NCI-H345 treated with DMSO at 0.1 percent for 48 hours (cell line): ENCODE measurements around the gene ARGFX.
"Not testable (repeated sequence)": the region's sequence is repeated elsewhere in the genome, so short reads cannot be mapped to it uniquely, and the experiment has no call there.

Experiments
- DNase-seq: peaks from one replicate; lab custom pipeline; 2025; ENCODE audit not compliant: unreplicated experiment; lab: John Stamatoyannopoulos, UW

The ARGFX gene

DNA sequence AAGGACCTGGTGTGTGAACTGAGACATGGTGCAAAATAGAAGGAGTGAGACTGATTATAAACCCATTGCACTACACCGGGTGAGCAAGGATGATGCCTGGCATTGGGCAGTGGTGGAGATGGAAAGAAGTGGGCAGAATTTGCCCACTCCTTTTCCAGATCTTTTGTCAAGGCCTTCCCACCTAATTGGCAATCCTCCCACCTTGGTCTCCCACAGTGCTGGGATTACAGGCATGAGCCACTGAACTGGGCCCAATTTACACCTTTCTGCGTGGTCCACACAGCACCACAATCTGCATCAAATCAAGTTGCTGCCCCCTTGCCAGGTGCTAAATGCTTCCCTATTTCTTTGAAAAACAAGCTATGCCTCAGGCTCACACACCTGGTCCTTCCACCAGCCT is 30.8 kb downstream of the ARGFX start:
- no peak for DNase-seq

DNA sequence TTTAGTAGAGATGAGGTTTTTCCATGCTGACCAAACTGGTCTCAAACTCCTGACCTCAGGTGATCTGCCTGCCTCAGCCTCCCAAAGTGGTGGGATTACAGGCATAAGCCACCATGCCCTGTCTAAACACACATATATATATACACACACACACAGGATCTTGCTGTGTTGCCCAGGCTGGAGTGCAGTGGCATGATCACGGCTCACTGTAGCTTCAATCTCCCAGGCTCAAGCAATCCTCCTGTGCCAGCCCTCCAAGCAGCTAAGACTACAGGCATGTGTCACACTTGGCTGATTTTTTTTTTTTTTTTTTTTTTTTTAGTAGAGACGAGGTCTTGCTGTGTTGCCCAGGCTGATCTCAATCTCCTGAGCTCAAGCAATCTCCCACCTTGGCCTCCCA is 32.2 kb downstream of the ARGFX start:
- DNase-seq: not testable (repeated sequence)

DNA sequence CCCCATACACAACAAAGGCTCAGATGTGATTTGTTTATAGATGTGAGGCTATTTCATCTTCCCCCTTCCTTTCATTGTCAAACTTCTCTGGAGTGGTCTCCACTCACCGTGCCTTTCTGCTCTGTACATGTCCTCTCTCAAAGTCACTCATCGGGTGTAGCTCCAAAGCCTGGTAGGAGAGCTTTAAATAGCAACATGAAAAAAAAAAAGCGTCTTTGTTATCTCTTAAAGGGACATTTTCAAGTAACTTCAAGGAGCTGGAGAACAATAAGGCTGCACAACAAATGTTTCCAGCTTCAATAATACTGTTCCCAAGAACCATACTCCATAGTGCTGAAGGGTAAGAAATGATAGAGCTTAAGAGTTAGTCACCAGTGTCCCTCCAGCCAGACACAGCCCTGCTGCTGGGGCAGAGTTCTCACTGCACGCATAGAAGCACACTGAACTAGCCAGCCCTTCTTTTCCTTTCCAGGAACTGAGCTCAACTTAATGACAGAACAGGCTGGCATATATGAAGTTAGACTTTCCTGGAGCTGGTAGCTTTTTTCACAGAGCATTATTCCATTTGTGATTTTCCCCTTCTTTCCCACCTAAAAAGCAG is 33.6 kb downstream of the ARGFX start:
- DNase-seq: no peak

DNA sequence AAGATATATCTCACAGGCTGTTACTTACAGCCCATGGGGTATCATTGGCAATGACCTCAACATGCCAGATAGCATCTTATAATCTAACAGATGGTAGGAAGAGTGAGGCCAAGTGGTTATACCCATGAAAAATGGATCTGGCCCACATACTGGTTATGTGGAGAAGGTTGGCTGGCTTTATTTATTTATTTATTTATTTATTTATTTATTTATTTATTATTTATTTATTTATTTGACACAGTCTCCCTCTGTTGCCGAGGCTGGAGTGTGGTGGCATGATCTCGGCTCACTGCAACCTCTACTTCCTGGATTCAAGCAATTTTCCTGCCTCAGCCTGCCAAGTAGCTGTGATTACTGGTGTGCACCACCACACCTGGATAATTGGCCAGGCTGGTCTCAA is 37.0 kb downstream of the ARGFX start:
- DNase-seq: no peak

DNA sequence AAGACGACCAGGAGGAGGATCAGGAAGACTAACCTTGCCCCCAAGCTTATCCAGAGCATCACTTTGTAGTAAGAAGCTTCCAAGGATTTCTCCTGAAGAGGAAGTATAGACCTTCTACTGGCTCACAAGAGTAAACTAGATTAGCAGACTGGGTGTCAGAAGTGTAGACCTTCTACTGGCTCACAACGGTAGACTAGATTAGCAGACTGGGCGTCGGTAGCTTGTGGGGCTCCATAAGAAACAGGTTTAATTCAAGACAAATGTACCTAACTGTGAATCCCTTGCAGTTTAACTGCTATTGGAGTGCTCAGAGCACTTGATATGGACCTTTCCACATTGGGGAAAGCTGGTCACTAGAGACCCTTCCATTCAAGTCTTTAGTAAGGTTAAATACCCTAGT is 38.4 kb downstream of the ARGFX start:
- no peak for DNase-seq
